ENCODE data around the gene FAM13C.
"Not testable (repeated sequence)": the region's sequence is repeated elsewhere in the genome, so short reads cannot be mapped to it uniquely, and the experiment has no call there.

Gene FAM13C

GRCh38 chr10:59272061-59272460 is 90.3 kb downstream of the FAM13C start:
- no peak for FAIRE-seq

DNA sequence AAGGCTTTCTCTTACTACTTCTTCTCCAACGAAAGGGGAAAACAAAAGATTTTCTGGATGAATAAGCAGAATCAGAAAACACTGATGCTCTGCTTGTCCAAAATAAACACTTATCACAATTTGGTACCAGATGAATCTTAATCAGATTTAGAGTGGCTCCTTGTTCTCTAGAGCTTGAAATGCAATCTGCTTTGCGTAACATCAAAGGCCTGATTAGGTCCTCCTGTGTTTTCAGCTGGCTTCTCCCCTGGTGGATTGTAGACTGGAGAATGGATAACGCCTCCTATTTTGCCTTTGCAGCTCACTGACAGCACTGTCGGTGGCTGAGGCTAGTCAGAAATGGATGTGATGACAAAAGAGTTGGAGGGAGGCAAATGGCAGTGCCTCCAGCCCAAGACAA is 91.2 kb downstream of the FAM13C start:
- FAIRE-seq = no peak

DNA sequence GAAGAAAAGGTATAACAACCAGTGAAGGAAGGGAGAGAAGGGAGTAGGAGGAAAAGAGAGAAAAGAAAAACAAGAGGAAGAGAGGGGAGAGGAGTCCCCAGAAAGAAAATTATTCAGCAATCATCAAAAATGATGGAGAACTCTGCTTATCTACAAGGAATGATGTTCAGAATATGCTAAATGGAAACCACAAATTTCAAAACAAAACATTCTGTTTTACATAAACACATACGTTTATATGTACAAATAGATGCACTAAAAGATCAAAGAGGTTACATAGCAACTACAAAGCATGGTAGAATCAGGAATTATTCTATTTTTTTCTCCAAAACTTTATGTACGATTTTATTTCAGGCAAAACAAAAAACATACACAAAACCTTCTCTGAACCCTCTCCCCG is 91.9 kb downstream of the FAM13C start:
- no peak for FAIRE-seq

- no peak for FAIRE-seq
These were observed 92.7 kb downstream of the FAM13C start for GRCh38 chr10:59269651-59270050.

DNA sequence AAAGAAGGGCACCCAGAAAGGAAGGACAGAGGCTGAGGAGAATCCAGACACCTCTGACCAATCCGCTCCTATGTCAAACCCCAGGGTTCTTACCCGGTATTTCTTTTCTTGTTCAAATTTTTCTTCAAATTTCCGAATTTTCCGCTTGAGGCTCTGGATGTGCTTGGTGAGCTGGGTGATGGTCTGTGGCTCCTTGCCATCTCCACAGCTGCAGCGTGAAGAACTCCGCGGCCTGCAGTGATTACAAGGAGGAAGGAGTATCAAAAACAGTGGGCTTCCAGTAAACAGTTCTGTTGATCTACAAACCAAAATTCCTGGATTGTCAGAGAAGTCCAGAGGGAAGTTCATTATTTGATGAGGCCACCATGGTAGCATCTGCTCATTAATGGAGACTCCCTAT is 93.9 kb downstream of the FAM13C start:
- FAIRE-seq = no peak

DNA sequence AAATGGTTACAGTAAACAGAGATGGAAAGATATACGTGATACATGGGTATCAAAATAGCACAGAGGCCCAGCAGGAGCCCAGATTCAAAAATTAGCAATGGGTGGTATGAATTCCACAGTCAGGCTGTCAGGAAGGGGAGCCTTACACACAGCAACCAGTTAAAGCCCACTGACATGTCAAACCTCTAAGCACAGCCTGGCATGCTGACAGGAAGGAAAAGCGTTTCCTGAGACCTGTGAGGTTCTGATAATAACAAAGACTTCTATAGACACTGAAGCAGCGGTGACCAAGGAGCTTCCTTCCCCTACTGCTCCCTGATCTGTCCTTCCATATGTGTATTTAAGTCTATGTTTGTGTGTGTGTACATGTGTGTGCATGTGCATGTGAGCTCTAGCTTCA is 96.0 kb downstream of the FAM13C start:
- no peak for FAIRE-seq

DNA sequence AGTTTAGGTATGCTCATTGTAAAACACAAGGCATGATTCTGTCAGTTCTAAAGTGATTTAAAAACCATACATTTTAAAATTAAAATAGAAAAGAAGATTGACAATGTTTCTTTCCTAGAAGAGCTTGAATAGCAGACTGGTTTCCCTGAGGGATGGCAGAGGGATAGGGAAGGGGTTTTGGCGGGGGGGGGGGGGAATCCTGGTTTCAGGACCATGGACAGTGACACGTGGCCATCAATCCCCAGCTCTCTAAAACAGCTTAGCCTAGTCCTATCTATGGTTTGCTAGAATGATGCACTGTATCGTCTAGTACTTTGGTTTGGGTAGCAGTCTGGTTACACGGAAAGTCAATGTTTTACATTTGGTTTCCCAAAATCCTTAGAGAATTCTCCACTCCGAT is 97.2 kb downstream of the FAM13C start:
- FAIRE-seq = no peak

- no peak for FAIRE-seq
These were observed 103.5 kb downstream of the FAM13C start for GRCh38 chr10:59258890-59259289.

- FAIRE-seq = no peak
These were observed 105.1 kb downstream of the FAM13C start for GRCh38 chr10:59257224-59257623.

DNA sequence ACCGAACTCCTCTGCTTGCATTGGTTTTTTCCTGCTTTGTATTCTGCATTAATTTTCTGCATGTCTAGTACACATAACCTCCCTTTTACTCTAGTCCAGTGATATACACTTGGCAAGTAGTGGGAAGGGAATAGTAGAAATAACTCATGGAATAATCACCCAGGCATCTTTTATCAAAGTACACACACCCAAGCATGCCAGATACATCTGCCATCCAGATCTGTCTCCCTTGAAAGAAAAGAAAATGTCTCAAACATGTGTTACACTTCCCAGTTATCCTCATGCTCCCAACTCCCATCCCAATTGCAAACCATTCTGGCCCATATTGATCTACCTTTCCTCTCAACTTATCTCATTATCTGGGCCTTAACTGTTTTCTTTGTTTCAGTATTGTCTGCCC is 106.9 kb downstream of the FAM13C start:
- FAIRE-seq = no peak

- FAIRE-seq = no peak
These were observed 109.9 kb downstream of the FAM13C start for GRCh38 chr10:59252491-59252890.

DNA sequence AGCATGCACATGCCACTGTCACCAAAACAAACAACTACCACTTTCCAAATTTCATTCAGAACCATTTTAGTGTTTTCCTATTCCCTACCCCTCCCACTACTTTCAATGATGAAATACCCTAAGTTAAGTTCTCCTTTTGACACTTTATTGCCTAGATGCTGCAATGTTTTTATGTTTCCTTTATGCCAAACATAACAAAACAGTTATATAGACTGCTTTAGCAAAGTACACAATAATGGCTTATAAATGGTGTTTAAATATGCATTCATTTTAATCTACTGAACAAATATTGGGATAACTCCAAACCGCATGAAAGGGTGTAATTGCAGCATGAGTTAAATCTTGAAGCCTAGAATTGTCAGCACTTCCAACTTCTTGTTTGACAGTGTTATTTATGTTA is 116.7 kb downstream of the FAM13C start:
- no peak for FAIRE-seq

GRCh38 chr10:59244871-59245270 is 117.5 kb downstream of the FAM13C start:
- FAIRE-seq = no peak

DNA sequence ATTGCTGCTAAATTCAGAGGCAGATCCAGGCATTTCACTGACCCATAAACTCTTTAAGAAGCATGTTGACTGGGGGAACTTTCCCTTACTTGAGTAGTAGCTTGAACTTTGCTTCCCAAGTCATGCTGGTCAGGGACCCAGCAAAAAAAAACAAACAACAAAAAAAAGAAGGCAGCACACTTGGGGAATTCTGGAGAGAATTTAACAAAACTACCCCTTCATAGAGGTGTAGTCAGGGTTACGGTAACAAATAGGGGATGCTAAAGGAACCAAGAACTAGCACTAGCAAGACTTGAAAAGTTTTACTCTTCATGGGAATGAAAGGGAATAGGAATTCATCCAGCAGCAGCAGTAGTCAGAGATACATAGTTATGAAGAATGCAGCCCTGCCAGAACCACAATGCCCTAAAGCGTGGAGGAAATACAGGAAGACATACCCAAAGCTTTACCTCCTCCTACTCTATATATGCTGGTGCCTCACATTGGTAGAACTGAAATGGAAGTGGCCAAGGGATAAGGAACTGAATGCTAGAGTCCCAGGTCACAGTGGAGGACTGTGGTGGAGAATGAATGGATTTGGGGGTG is 118.6 kb downstream of the FAM13C start:
- FAIRE-seq = no peak

DNA sequence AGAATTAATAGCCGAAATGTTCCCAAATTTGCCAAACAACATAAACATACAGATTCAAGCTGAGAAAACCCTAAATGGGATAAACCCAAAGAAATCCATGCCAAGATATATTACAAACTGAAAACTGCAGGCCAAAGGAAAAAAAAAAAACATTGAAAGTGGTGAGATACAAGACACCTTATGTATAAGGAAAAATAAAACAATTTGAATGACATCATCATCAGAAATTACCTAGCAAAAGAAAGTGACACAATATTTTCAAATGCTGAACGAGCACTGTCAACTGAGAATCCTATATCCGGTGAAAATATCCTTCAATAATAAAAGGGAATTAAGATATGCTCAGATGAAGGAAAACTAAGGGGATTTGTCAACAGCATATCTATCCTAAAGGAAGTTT is 119.4 kb downstream of the FAM13C start:
- no peak for FAIRE-seq

GRCh38 chr10:59242057-59242456 is 120.3 kb downstream of the FAM13C start:
- no peak for FAIRE-seq

DNA sequence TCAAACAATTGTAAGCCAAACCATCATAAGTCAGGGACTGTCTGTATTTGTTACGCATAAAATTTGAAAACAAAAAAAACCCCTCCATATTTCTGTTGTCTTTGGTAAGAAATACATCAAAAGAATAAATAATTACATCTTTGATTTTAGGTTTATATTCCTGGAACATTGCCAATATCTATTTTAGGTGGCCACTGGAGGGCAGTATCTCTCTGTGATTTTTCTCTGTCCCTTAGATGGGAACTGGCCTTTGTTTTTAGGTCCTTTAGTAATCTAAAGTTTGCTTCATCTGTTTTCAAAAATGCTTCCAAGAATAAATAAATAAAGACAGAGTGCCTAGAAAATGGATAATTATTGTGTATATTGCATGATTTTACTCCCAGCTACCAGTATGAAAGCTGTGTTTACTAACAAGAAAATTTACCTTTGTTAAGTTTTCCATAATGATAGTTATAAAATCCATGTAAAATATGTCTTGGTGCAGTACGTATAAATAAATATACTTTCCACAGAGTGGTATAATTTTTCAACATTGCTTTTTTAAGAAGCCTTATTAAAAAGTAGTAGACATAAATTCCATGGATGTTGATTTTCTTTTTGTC is 121.7 kb downstream of the FAM13C start:
- peak; percentile 97 for FAIRE-seq

GRCh38 chr10:59239108-59239507 is 123.2 kb downstream of the FAM13C start:
- FAIRE-seq = not testable (repeated sequence)

- no peak for FAIRE-seq
These were observed 124.6 kb downstream of the FAM13C start for GRCh38 chr10:59237775-59238174.

- no peak for FAIRE-seq
These were observed 126.2 kb downstream of the FAM13C start for GRCh38 chr10:59236064-59236697.

- FAIRE-seq = peak; percentile 67
These were observed 127.4 kb downstream of the FAM13C start for GRCh38 chr10:59234816-59235429.

GRCh38 chr10:59234194-59234593 is 128.2 kb downstream of the FAM13C start:
- no peak for FAIRE-seq

DNA sequence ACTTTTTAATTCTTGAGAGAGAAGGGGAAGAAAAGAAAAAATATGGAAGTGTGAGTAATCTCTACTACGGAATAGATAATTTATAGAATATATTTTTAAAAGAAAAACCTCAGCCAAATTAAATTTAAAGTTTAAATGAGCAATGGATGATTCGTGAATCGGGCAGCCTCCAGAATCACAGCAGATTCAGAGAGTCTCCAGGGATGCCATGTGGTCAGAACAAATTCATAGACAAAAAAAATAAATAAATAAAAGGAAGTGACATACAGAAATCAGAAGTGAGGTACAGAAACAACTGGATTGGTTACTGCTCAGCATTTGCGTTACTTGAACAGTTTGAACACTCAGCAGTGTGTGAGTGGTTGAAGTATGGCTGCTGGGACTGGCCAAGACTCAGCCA is 132.9 kb downstream of the FAM13C start:
- no peak for FAIRE-seq

DNA sequence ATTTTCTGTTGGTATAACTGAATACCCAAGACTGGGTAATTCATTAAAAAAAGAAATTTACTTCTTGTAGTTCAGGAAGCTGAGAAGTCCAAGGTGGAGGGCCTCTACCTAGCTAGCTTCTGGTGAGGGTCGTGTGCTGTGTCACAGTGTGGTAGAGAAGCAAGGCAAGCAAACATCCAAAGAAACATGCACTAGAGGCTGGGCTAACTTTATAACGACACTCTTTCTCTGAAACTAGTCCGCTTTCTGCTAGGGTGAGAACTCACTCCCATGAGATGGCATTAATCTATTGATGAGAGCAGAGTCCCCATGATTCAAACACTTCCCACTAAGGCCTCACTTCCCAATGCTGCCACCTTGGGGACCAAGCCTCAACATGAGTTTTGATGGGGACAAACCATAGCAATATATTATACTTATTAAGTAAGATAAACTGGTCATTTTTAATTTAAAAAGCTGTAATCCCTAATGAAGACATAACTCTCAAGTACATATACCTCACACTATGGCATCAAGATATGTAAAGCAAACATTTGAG is 135.1 kb downstream of the FAM13C start:
- no peak for FAIRE-seq
